Upper lobe of left lung (tissue), 6 donors: ENCODE measurements around the gene RNF183. TPM values are rescaled to one million over a fixed set of nuclear protein-coding genes. Genes with fewer than 3 reads are reported as not detected.

Experiments
- ATAC-seq, 2 donors: fragments of 200-7000 bp; cut with Tn5 transposase; one replicate each; pipeline ENCODE4 v1.9.1; 2022; ENCODE audit warnings: mild to moderate bottlenecking in 2 of 2, moderate library complexity in 2 of 2; ENCODE audit not compliant: low FRiP score in 2 of 2
- DNase-seq, 2 donors: peaks; one replicate each; pipeline ENCODE4 v3.0.0-alpha.2; 2019 to 2020
- H3K27ac ChIP-seq, 4 donors: fragments of 200-600 bp; sonication (generic); one replicate each; pipeline ENCODE4 v1.5.1; 2016 to 2019
- H3K27me3 ChIP-seq, 4 donors: fragments of 200-600 bp; sonication (generic); one replicate each; pipeline ENCODE4 v1.5.1; 2017 to 2019
- H3K36me3 ChIP-seq, 4 donors: fragments of 200-600 bp; sonication (generic); one replicate each; pipeline ENCODE4 v1.5.1; 2016 to 2019
- H3K4me1 ChIP-seq, 4 donors: fragments of 200-600 bp; sonication (generic); one replicate each; pipeline ENCODE4 v1.5.1; 2018 to 2019
- H3K4me3 ChIP-seq, 4 donors: fragments of 200-600 bp; sonication (generic); one replicate each; pipeline ENCODE4 v1.5.1; 2017 to 2019; ENCODE audit warnings: mild to moderate bottlenecking in 2 of 4, moderate library complexity in 1 of 4
- H3K9me3 ChIP-seq, 4 donors: fragments of 200-600 bp; sonication (generic); one replicate each; pipeline ENCODE4 v1.5.1; 2018 to 2019
- EP300 ChIP-seq, 4 donors: sonication (generic); formaldehyde crosslinking; IDR thresholded peaks; one replicate each; pipeline ENCODE4 v1.5.1; 2017; ENCODE audit warnings: antibody characterized with exemption in 4 of 4, control low read depth in 2 of 4
- POLR2A ChIP-seq, 4 donors: fragments of 450-650 bp; IDR thresholded peaks; one replicate each; pipeline ENCODE4 v1.5.1; 2016 to 2017; ENCODE audit warnings: antibody characterized with exemption in 4 of 4, mild to moderate bottlenecking in 2 of 4
- POLR2AphosphoS5 ChIP-seq, 2 donors: sonication (generic); formaldehyde crosslinking; IDR thresholded peaks; one replicate each; pipeline ENCODE4 v1.5.1; 2017; ENCODE audit warnings: antibody characterized with exemption in 2 of 2
- WGBS, 2 donors: methylation state at CpG; one replicate each; pipeline ENCODE4 v1.1.5; 2017 to 2018; 5-methylcytosine and 5-hydroxymethylcytosine counted together
- total RNA-seq, 6 donors: library from RNA; depleted of rRNA in 4 of 6; stranded (reverse); fragments of >200 nt in 4 of 6; gene quantifications; one replicate each; pipeline versions ENCODE4 v1.1.0 to v1.2.1, GENCODE V29; 2016 to 2021
- TF ChIP-seq, protein P1 (sequence below), 6 experiments: fragments of 450-650 bp in 4 of 6; fragments of 200-600 bp in 2 of 6; sonication (generic) in 2 of 6; IDR thresholded peaks; one replicate each; pipeline ENCODE4 v1.5.1; 2016 to 2019; ENCODE audit warnings: antibody characterized with exemption in 6 of 6
- donor health status: DM: no; HTN: no; CAD: no; lungs with moderate emphysema.
- donor health status: DM: no; HTN: yes; CAD: no; lungs with severe emphysema.

The RNF183 gene
- total RNA-seq, 6 donors from 2014 or later, result 0.30 to 3.1 (median 0.39) TPM; not detected in 3

- WGBS, 2 donors, result 79 to 88% methylated on average over 7 of the region's 7 CpGs
Observed at GRCh38 chr9:113293285-113293878, 9.8 kb downstream of the RNF183 start.

GRCh38 chr9:113290052-113290607 is 13.0 kb downstream of the RNF183 start:
- no peaks in the 10 kb centered on the region for H3K4me1 ChIP-seq
- DNase-seq, result no peak
- H3K9me3 ChIP-seq, result no peaks in the 10 kb centered on the region
- WGBS, 2 donors, result 92% methylated on average over 6 of the region's 6 CpGs
- TF ChIP-seq EP300 (IDR thresholded peaks at IDR 0.05) (no peak), POLR2AphosphoS5 (IDR thresholded peaks at IDR 0.05) (no peak), POLR2A (IDR thresholded peaks at IDR 0.05) (no peak)
- TF ChIP-seq, protein P1, sequence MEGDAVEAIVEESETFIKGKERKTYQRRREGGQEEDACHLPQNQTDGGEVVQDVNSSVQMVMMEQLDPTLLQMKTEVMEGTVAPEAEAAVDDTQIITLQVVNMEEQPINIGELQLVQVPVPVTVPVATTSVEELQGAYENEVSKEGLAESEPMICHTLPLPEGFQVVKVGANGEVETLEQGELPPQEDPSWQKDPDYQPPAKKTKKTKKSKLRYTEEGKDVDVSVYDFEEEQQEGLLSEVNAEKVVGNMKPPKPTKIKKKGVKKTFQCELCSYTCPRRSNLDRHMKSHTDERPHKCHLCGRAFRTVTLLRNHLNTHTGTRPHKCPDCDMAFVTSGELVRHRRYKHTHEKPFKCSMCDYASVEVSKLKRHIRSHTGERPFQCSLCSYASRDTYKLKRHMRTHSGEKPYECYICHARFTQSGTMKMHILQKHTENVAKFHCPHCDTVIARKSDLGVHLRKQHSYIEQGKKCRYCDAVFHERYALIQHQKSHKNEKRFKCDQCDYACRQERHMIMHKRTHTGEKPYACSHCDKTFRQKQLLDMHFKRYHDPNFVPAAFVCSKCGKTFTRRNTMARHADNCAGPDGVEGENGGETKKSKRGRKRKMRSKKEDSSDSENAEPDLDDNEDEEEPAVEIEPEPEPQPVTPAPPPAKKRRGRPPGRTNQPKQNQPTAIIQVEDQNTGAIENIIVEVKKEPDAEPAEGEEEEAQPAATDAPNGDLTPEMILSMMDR (IDR thresholded peaks at IDR 0.05), result no peak
- no peaks in the 10 kb centered on the region for H3K27me3 ChIP-seq
- no peak overlapping the region for H3K27ac ChIP-seq
- ATAC-seq, result no peak
- H3K4me3 ChIP-seq, result no peak overlapping the region
- peaks cover 51 to 82% (median 72%) of the 10 kb centered on the region in 4 donors for H3K36me3 ChIP-seq

More at GRCh38 chr9:113293285-113293878, 9.8 kb downstream of the RNF183 start:
- TF ChIP-seq EP300 (IDR thresholded peaks at IDR 0.05) (no peak), POLR2A (IDR thresholded peaks at IDR 0.05) (no peak), POLR2AphosphoS5 (IDR thresholded peaks at IDR 0.05) (no peak)
- TF ChIP-seq, protein P1 (IDR thresholded peaks at IDR 0.05), result no peak
- ATAC-seq, result no peak
- no peak overlapping the region for H3K4me3 ChIP-seq
- no peaks in the 10 kb centered on the region for H3K4me1 ChIP-seq
- H3K27ac ChIP-seq, result no peak overlapping the region
- no peak for DNase-seq
- peaks cover 26 to 52% (median 45%) of the 10 kb centered on the region in 4 donors for H3K36me3 ChIP-seq
- H3K9me3 ChIP-seq, result no peaks in the 10 kb centered on the region
- H3K27me3 ChIP-seq, result no peaks in the 10 kb centered on the region

DNA sequence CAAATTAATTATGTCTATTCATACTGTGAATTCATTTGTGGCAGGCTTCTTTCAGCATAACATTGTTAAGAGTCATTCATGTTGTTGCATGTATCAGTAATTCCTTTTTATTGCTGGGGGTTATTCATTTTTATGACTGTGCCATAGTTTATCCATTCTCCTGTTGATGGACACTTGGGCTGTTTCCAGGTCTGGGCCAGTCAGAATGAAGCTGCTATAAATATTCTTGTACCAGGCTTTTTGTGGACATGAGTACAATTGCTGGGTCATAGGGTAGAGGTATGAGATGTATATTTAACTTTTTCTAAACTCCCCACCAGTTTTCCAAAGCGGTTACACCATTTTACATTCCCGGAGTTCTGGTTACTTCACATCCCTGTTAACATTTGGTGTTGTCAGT is 14.1 kb downstream of the RNF183 start:
- Histone ChIP-seq H3K4me1 (no peaks in the 10 kb centered on the region), H3K4me3 (no peak overlapping the region), H3K9me3 (no peaks in the 10 kb centered on the region), H3K27me3 (no peaks in the 10 kb centered on the region), H3K36me3 (peaks cover 61 to 93% (median 79%) of the 10 kb centered on the region in 4 donors), H3K27ac (no peak overlapping the region)
- TF ChIP-seq POLR2A (IDR thresholded peaks at IDR 0.05) (no peak), EP300 (IDR thresholded peaks at IDR 0.05) (no peak), POLR2AphosphoS5 (IDR thresholded peaks at IDR 0.05) (no peak)
- TF ChIP-seq, protein P1 (IDR thresholded peaks at IDR 0.05), result no peak
- ATAC-seq (no peak), DNase-seq (no peak)
- WGBS, 2 donors, result 97 to 100% methylated on average over 2 of the region's 2 CpGs

DNA sequence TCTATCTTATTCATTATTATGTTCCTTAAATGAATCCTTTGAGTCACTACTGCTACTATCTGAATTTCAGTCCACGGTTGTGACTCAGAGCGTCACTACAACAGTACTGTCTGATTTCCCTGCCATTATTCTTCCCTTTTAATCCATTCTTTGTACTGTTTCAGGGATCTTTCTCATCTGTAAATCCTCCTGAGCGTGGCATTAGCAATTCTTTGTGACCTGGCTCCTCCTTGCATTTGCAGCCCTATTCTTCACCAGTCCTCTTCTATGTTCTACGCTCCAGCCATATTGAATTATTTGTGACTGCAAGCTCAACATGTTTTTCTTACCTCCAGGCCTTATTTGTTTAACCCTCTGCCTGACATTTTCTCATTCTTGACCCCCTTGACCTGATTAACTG is 21.8 kb downstream of the RNF183 start:
- DNase-seq (no peak), ATAC-seq (no peak)
- 95 to 99% methylated on average over 4 of the region's 4 CpGs for WGBS, 2 donors
- Histone ChIP-seq H3K27ac (no peak overlapping the region), H3K9me3 (no peaks in the 10 kb centered on the region), H3K4me3 (no peak overlapping the region), H3K4me1 (peaks cover 9 to 19% (median 10%) of the 10 kb centered on the region in 4 donors), H3K27me3 (no peaks in the 10 kb centered on the region), H3K36me3 (peaks cover 35 to 88% (median 64%) of the 10 kb centered on the region in 4 donors)
- TF ChIP-seq POLR2AphosphoS5 (IDR thresholded peaks at IDR 0.05), result no peak
- TF ChIP-seq, protein P1 (IDR thresholded peaks at IDR 0.05), result no peak
- no peak for TF ChIP-seq EP300 (IDR thresholded peaks at IDR 0.05)

GRCh38 chr9:113278840-113279239 is 24.3 kb downstream of the RNF183 start:
- no peak overlapping the region for H3K4me3 ChIP-seq
- peaks cover 17 to 35% (median 22%) of the 10 kb centered on the region in 4 donors for H3K4me1 ChIP-seq
- no peaks in the 10 kb centered on the region for H3K9me3 ChIP-seq
- H3K27ac ChIP-seq, result no peak overlapping the region
- no peaks in the 10 kb centered on the region for H3K27me3 ChIP-seq
- no peak for DNase-seq
- no peak for ATAC-seq
- TF ChIP-seq, protein P1 (IDR thresholded peaks at IDR 0.05), result no peak
- no peak for TF ChIP-seq POLR2AphosphoS5 (IDR thresholded peaks at IDR 0.05)
- H3K36me3 ChIP-seq, result peaks cover 17 to 65% (median 47%) of the 10 kb centered on the region in 4 donors
- 93% methylated on average over 4 of the region's 4 CpGs for WGBS, 2 donors
